ENCODE data around the gene GNMT.
A peak's percentile ranks its signal among the peaks of the same experiment; 100 is the strongest.

The GNMT gene

GRCh38 chr6:43005844-43006243, 45.3 kb downstream of the GNMT start:
- DNase-seq (ENCODE audit: low read depth), result no peak
- H3K4me3 ChIP-seq (ENCODE audit: low read depth, low read length), result no peak overlapping the region

- no peak overlapping the region for H3K4me3 ChIP-seq (ENCODE audit: low read depth, low read length)
Observed at GRCh38 chr6:43006251-43006650, 45.7 kb downstream of the GNMT start.

GRCh38 chr6:43007126-43007525, 46.6 kb downstream of the GNMT start:
- H3K4me3 ChIP-seq (ENCODE audit: low read depth, low read length), result no peak overlapping the region
- no peak for DNase-seq (ENCODE audit: low read depth)

More at GRCh38 chr6:43006251-43006650, 45.7 kb downstream of the GNMT start:
- no peak for DNase-seq (ENCODE audit: low read depth)

- DNase-seq (ENCODE audit: low read depth), result no peak
- H3K4me3 ChIP-seq (ENCODE audit: low read depth, low read length), result no peak overlapping the region
Observed at GRCh38 chr6:43009124-43009523, 48.6 kb downstream of the GNMT start.

GRCh38 chr6:43011207-43011606, 50.7 kb downstream of the GNMT start:
- no peak for DNase-seq (ENCODE audit: low read depth)
- H3K4me3 ChIP-seq (ENCODE audit: low read depth, low read length), result no peak overlapping the region

GRCh38 chr6:43012364-43012763, 51.8 kb downstream of the GNMT start:
- H3K4me3 ChIP-seq (ENCODE audit: low read depth, low read length), result peak overlapping the region; percentile 93
- DNase-seq (ENCODE audit: low read depth), result no peak

- H3K4me3 ChIP-seq (ENCODE audit: low read depth, low read length), result peak overlapping the region; percentile 93
- no peak for DNase-seq (ENCODE audit: low read depth)
Observed at GRCh38 chr6:43013097-43013842, 52.7 kb downstream of the GNMT start.
